Mucosa of descending colon (tissue), 3 donors: ENCODE results near the gene GNAL. TPM values are rescaled to one million over a fixed set of nuclear protein-coding genes. Genes with fewer than 3 reads are reported as not detected.

Experiments used
- ATAC-seq: fragments of 200-7000 bp; cut with Tn5 transposase; one replicate; pipeline ENCODE4 v1.9.1; 2020; ENCODE audit warnings: mild to moderate bottlenecking, moderate library complexity
- DNase-seq, 3 donors: peaks; one replicate each; pipeline ENCODE4 v3.0.0-alpha.2; 2020
- H3K36me3 ChIP-seq: fragments of 200-600 bp; one replicate; pipeline ENCODE4 v1.8.0; 2021; ENCODE audit warnings: low read depth, mild to moderate bottlenecking
- H3K4me1 ChIP-seq: fragments of 200-600 bp; one replicate; pipeline ENCODE4 v1.8.0; 2021; ENCODE audit warnings: low read depth, mild to moderate bottlenecking
- H3K4me3 ChIP-seq: fragments of 200-600 bp; one replicate; pipeline ENCODE4 v1.8.0; 2021; ENCODE audit warnings: mild to moderate bottlenecking
- H3K9me3 ChIP-seq: fragments of 200-600 bp; one replicate; pipeline ENCODE4 v1.8.0; 2021; ENCODE audit warnings: mild to moderate bottlenecking
- CTCF ChIP-seq: fragments of 200-600 bp; IDR thresholded peaks from one replicate; pipeline ENCODE4 v1.8.0; 2022; ENCODE audit warnings: antibody characterized with exemption, mild to moderate bottlenecking
- intact Hi-C, 2 donors: fragments of 100-400 bp; cut with DNase I in 1 of 2; cut with micrococcal nuclease in 1 of 2; formaldehyde crosslinking; loops; one replicate each; pipeline versions ENCODE4 v1.11.0 to v1.11.1; 2022; cut with DNase I, micrococcal nuclease
- total RNA-seq, 3 donors: library from RNA; stranded (reverse); fragmentation: NEBNext Ultra II Directional in 2 of 3; extraction: Animal tissue kit (Norgen Biotek cat#: 25700) in 2 of 3; gene quantifications; one replicate each; pipeline versions ENCODE4 v1.2.1 to v1.2.4, GENCODE V29; 2021 to 2023
- donor health status: DM: no; HTN: no; CAD: no; lungs with moderate emphysema.
- donor health status: DM: no; HTN: no; CAD: no.
- donor health status: DM: no; HTN: yes; CAD: no.

Gene GNAL
- total RNA-seq, 3 donors from 2014 or later = 4.7 to 20.7 (median 5.3) TPM

GRCh38 chr18:11762429-11762828, 73.4 kb downstream of the GNAL start:
- DNase-seq (no peak), ATAC-seq (no peak)
- TF ChIP-seq CTCF = no peak
- Histone ChIP-seq H3K9me3 (no peaks in the 10 kb centered on the region), H3K4me3 (no peak overlapping the region), H3K36me3 (no peaks in the 10 kb centered on the region), H3K4me1 (no peaks in the 10 kb centered on the region)
- intact Hi-C loops = no loop called here

- ATAC-seq = no peak
- no peak for TF ChIP-seq CTCF
- Histone ChIP-seq H3K4me3 (no peak overlapping the region), H3K36me3 (no peaks in the 10 kb centered on the region), H3K9me3 (no peaks in the 10 kb centered on the region), H3K4me1 (no peaks in the 10 kb centered on the region)
- no peak for DNase-seq
- intact Hi-C loops = no loop called here
Observed at GRCh38 chr18:11767329-11767728, 78.3 kb downstream of the GNAL start.

GRCh38 chr18:11767935-11768334, 78.9 kb downstream of the GNAL start:
- Histone ChIP-seq H3K4me3 (no peak overlapping the region), H3K9me3 (no peaks in the 10 kb centered on the region), H3K36me3 (no peaks in the 10 kb centered on the region), H3K4me1 (no peaks in the 10 kb centered on the region)
- intact Hi-C loops = no loop called here
- no peak for DNase-seq
- no peak for TF ChIP-seq CTCF
- no peak for ATAC-seq

- no peaks in the 10 kb centered on the region for H3K9me3 ChIP-seq
- DNase-seq = no peak
- ATAC-seq = no peak
- no peaks in the 10 kb centered on the region for H3K36me3 ChIP-seq
- intact Hi-C loops = no loop called here
- no peak for TF ChIP-seq CTCF
- no peak overlapping the region for H3K4me3 ChIP-seq
- H3K4me1 ChIP-seq = no peaks in the 10 kb centered on the region
Observed at GRCh38 chr18:11775436-11776174, 86.5 kb downstream of the GNAL start.

- Histone ChIP-seq H3K4me3 (no peak overlapping the region), H3K36me3 (no peaks in the 10 kb centered on the region), H3K4me1 (no peaks in the 10 kb centered on the region), H3K9me3 (no peaks in the 10 kb centered on the region)
- no peak for TF ChIP-seq CTCF
- DNase-seq = no peak
- no peak for ATAC-seq
- intact Hi-C loops = no loop called here
Observed at GRCh38 chr18:11780042-11780441, 91.0 kb downstream of the GNAL start.
